Coronary artery (tissue), 2 donors: ENCODE data around the gene FHIT.

Experiments used
- DNase-seq: peaks from one replicate; pipeline ENCODE4 v3.0.0-alpha.2; 2017; ENCODE audit warnings: low spot score
- H3K27ac ChIP-seq, 2 donors: fragments of 200-600 bp; sonication (generic); one replicate each; pipeline ENCODE4 v1.5.1; 2016 to 2019
- H3K4me3 ChIP-seq: fragments of 200-600 bp; sonication (generic); 2 replicates; pipeline ENCODE4 v1.5.1; 2016; ENCODE audit warnings: mild to moderate bottlenecking, moderate library complexity
- CTCF ChIP-seq: fragments of 200-600 bp; sonication (generic); IDR thresholded peaks from one replicate; pipeline ENCODE4 v1.5.1; 2019; ENCODE audit warnings: antibody characterized with exemption

The FHIT gene

GRCh38 chr3:59879031-59879581 is 1372.1 kb downstream of the FHIT start:
- no peak overlapping the region for H3K27ac ChIP-seq
- no peak for TF ChIP-seq CTCF
- DNase-seq: no peak
- no peak overlapping the region for H3K4me3 ChIP-seq

GRCh38 chr3:59878038-59878427 is 1373.2 kb downstream of the FHIT start:
- DNase-seq: no peak
- Histone ChIP-seq H3K27ac (no peak overlapping the region), H3K4me3 (no peak overlapping the region)
- TF ChIP-seq CTCF: no peak

GRCh38 chr3:59877263-59878037 is 1373.8 kb downstream of the FHIT start:
- Histone ChIP-seq H3K4me3 (no peak overlapping the region), H3K27ac (no peak overlapping the region)
- no peak for TF ChIP-seq CTCF
- no peak for DNase-seq

GRCh38 chr3:59876533-59877062 is 1374.7 kb downstream of the FHIT start:
- no peak for TF ChIP-seq CTCF
- no peak overlapping the region for H3K27ac ChIP-seq

GRCh38 chr3:59873576-59874230 is 1377.5 kb downstream of the FHIT start:
- DNase-seq: no peak
- no peak for TF ChIP-seq CTCF
- H3K27ac ChIP-seq: no peak overlapping the region
- H3K4me3 ChIP-seq: no peak overlapping the region

More at GRCh38 chr3:59876533-59877062, 1374.7 kb downstream of the FHIT start:
- no peak for DNase-seq
- no peak overlapping the region for H3K4me3 ChIP-seq

GRCh38 chr3:59872128-59872527 is 1379.1 kb downstream of the FHIT start:
- H3K27ac ChIP-seq: no peak overlapping the region
- TF ChIP-seq CTCF: no peak
- DNase-seq: no peak
- H3K4me3 ChIP-seq: no peak overlapping the region
